DMS53 treated with DMSO at 0.1 percent for 48 hours (cell line): ENCODE data around the gene PRKCD.

ENCODE experiments used
- DNase-seq: peaks from one replicate; lab custom pipeline; 2025; ENCODE audit not compliant: unreplicated experiment; lab: John Stamatoyannopoulos, UW

The PRKCD gene

GRCh38 chr3:53213276-53213675 lies 52.3 kb downstream of the PRKCD start:
- no peak for DNase-seq

- DNase-seq: no peak
Observed at GRCh38 chr3:53215816-53216215, 54.8 kb downstream of the PRKCD start.

GRCh38 chr3:53216723-53217122 lies 55.7 kb downstream of the PRKCD start:
- no peak for DNase-seq

- no peak for DNase-seq
Observed at GRCh38 chr3:53217175-53217574, 56.2 kb downstream of the PRKCD start.

- DNase-seq: no peak
Observed at GRCh38 chr3:53218131-53218530, 57.1 kb downstream of the PRKCD start.

DNA sequence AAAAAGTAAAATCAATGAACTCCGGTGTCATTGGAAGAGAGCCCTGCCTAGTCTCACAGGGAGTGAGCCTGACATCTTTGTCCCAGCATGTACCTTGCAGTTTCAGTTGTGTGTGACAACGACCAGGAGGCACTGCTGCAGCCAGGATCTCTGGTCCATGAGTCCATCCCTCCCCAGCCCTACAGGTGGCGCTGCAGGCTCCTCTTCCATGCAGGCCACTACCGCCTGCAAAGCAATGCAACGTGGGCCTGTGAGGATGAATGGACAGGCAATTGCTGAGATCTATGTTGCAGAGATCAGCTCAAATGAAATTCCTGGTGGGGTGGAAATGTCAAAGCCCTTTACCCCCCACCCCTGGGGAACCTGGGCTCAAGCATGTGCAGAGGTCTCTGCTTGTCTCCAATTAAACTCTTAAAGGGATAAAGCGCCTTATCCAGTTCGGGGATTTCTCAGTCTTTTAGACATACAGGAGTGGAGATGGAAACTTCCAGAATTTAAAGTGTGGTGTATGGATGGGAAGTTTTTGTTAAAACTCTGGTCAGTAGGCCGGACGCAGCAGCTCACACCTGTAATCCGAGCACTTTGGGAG lies 59.0 kb downstream of the PRKCD start:
- peak; percentile 40 for DNase-seq

DNA sequence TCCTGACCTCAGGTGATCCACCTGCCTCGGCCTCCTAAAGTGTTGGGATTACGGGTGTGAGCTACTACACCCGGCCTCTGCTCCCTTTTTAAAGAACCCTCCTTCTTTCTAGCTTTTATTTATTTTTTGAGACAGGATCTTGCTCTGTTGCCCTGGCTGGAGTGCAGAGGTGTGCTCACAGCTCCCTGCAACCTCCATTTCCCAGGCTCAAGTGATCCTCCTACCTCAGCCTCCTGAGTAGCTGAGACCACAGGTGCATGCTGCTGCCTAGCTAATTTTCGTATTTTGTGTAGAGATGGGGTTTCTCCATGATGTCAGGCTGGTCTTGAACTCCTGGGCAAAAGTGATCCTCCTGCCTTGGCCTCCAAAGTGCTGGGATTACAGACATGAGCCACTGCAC lies 60.3 kb downstream of the PRKCD start:
- no peak for DNase-seq

DNA sequence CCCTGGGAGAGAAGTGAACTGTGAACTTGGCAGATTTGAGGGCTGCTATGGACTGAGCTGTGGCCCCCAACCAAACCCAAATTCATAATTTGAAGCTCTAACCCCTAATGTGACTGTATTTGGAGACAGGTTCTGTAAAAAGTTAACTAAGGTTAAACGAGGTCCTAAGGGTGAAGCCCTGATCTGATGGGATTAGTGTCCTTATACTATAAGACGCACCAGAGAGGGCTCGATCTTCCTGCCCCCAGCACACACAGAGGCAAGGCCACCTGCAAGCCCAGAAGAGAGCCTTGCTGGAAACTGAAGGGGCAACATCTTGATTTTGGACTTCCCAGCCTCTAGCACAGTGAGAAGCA lies 60.8 kb downstream of the PRKCD start:
- no peak for DNase-seq

GRCh38 chr3:53222183-53222901 lies 61.3 kb downstream of the PRKCD start:
- no peak for DNase-seq

- no peak for DNase-seq
Observed at GRCh38 chr3:53223025-53223424, 62.0 kb downstream of the PRKCD start.

DNA sequence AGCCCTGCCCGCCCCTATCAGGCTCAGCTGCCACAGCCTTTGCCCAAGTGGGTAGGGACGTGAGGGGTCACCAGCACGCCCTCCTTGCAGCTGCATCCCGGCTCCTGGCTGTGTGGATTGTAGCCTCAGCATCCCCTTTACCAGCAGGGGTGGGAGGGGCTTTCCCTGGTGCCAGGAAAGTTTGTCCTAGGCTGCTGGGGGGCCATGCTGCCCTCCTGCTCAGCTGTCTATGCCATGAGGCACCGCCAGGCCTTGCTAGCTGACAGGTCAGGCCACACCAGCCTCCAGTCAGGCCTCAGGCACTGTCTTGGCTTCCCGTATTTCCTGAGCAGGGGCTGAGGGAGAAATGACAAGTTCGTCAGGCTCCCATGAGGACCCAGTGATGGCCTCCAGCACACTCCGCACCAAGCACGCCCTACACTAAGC lies 62.5 kb downstream of the PRKCD start:
- no peak for DNase-seq

DNA sequence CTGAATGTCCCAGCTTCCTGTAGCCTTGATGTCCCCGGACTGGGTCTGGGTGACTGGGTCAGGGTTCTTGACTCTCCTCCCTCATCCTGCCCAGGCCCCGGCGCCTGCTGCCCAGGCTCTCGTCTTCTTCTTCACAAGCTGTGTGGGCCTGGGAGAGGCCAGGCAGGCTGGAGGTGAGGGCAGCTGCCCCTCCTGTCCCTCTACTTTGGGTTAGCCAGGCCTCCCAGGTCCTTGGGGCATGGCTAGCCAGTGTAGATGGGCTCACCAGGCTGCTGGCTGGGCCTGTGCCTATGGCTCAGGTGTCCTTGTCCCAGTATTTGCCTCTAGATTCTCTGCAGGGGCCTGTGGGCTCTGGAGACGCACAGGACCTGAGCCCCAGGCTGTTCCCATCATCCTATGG lies 63.0 kb downstream of the PRKCD start:
- DNase-seq: no peak

DNA sequence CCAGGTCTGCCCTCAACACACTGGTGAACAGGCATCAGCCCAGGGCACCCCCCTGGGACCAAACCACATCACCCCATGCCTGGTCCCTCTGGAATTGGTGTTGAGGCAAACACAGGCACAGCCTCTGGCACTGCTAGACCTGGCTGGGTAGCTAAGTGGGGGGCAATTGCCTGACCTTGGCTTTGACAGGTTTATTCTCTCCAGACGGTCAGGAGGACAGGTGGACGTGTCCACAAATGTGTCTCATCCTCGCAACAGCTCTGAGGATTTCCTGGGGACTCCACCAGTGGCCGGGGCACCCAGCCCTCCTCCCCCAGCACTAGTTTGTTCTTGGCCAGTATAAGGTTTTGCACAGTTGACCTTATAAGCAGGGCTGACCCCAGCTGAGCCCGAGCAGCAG lies 63.5 kb downstream of the PRKCD start:
- DNase-seq: no peak

DNA sequence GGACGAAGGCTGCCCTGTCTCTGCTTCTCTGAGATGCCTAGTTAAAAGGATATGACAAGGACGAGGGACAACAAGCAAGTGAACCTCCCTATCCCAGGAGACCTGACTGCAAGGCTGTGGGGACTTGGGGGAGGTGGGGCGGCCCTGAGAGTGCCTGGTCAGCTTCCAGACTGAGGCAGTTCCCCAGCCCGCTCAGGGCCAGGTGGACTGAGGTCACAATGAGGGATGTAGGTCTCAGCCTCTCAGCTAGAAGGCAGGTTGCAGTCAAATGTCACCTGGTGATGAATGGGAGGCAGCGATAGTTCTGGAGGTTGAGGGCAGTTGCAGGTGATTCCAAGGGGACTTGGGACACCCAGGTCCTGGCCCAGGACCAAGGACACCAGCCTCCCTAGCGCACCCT lies 64.2 kb downstream of the PRKCD start:
- DNase-seq: no peak

- no peak for DNase-seq
Observed at GRCh38 chr3:53225651-53226050, 64.6 kb downstream of the PRKCD start.

DNA sequence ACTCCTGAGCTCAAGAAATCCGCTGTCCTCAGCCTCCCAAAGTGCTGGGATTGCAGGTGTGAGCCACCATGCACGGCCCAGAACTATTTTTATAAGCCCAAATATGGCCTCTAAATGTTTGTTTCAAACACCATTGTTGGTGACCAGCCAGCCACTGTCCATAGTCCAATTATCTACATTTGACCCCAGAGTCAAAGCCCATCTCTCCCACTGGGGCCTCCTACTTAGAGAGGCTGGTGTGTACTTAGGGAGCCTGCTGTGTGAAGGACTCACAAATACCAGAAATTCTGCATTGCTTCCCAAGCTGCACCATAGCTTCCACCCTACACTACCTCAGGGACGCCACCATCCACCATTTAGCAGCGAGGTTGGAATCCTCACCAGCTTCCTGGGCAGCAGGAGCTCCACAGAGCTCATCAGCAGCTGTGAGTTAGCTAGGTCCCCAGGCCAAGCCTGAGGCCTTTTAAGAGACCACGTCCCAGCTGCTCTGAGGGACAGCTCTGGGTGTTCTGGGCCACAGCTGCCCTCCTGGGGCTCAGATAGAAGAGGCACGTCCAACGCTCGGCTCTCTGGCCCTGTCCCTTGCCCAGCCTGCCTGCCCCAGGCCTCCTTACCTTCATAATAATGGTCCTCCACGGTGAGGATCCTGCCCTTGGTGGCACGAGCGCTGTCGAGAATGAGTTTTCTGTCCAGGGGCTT lies 65.3 kb downstream of the PRKCD start:
- DNase-seq: no peak

- no peak for DNase-seq
Observed at GRCh38 chr3:53226841-53227407, 65.9 kb downstream of the PRKCD start.

DNA sequence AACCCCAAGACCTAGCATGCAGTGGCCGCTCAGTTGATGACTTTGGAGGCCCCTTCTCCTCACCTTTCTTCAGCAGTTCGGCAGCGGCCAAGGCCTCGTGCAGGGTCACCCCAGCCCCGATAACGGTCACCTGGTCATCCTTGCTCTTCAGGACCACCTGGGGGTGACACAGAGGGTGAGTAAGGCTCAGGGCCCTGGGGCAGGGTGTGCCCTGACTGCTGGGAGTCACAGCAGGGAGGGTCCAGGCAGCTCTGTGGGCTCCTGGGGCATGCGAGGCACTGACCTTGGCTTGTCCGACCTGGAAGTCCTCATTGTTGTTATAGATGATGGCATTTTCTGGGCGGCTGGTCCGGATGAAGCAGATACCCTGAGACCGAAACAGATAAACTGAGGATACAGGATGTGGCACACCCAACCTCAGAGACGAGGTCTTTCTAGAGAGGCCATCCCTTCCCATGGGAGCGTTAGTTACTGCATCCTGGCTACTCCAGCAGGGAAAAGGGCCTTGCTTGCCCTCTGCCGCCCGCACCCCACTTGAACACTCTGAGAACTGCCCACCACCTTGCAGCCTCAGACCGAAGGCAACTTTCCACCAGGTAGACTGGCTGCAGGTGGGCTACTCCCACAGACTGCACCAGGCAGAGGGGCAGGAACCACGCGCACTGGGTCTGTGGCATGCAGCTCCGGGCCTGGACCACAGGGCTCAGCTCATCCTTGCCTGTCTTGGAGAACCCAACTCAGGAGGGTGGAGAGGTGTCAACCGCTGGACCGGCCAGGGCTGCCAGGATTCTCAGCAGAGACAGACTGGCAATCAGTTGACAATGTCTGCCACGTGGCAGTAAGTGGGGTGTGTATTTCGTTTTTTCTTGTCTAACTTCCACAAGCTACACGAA lies 67.2 kb downstream of the PRKCD start:
- no peak for DNase-seq

- no peak for DNase-seq
Observed at GRCh38 chr3:53229171-53229570, 68.2 kb downstream of the PRKCD start.

GRCh38 chr3:53229606-53230005 lies 68.6 kb downstream of the PRKCD start:
- DNase-seq: no peak

GRCh38 chr3:53230041-53230621 lies 69.1 kb downstream of the PRKCD start:
- DNase-seq: no peak
